Measurements from ENCODE around the gene PRPF38A.

DNA sequence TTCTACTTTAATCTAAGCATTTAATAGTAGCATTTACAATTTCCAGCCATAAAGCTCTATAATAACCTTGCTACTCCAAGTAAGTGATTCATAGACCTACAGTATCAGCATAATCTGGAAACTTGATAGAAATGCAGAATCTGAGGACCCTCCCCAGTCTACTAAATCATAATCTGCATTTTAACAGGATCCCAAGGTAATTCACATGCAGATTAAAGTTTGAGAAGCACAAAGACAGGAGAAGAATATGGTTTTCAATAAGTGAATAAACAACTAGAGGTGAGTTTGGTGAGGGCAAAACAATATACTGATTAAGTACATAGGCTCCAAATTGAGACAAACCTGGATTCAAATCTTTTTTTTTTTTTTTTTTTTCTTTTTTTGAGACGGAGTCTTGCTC is 57.4 kb downstream of the PRPF38A start:
- TF ChIP-seq EP300 (IDR thresholded peaks at IDR 0.05) = no peak
- TF ChIP-seq MAX (IDR thresholded peaks at IDR 0.05) = no peak
- no peak for TF ChIP-seq CTCF (IDR thresholded peaks at IDR 0.05)
- TF ChIP-seq ZFP36 (IDR thresholded peaks at IDR 0.05; ENCODE audit: borderline replicate concordance, partially characterized antibody) = no peak
- TF ChIP-seq POLR2A (IDR thresholded peaks at IDR 0.05; ENCODE audit: low read length) = no peak
- no peak for TF ChIP-seq KDM1A (IDR thresholded peaks at IDR 0.05; ENCODE audit: low read depth)
- no peak for TF ChIP-seq PHF8 (IDR thresholded peaks at IDR 0.05; ENCODE audit: borderline replicate concordance, low read depth)
- TF ChIP-seq HOXA7 (CRISPR knock-in tag; IDR thresholded peaks at IDR 0.05) = no peak
- TF ChIP-seq REST (IDR thresholded peaks at IDR 0.05) = no peak
- TF ChIP-seq ESRRA (IDR thresholded peaks at IDR 0.05; ENCODE audit: borderline replicate concordance, low read length) = no peak
- no peak for TF ChIP-seq USF2 (IDR thresholded peaks at IDR 0.05)
- TF ChIP-seq HMGXB4 (CRISPR knock-in tag; IDR thresholded peaks at IDR 0.05; ENCODE audit: borderline replicate concordance) = no peak
- no peak for TF ChIP-seq TP53 (CRISPR knock-in tag; IDR thresholded peaks at IDR 0.05)
